HepG2 (cell line): Measurements from ENCODE around the gene TEX13D.

Experiments
- FOXJ3 ChIP-seq: sonication (generic); formaldehyde crosslinking; IDR thresholded peaks from 2 replicates; pipeline ENCODE4 v1.4.0; 2020; ENCODE audit warnings: missing genetic modification reagents, mild to moderate bottlenecking, borderline replicate concordance
- NR2C2 ChIP-seq: sonication (generic); formaldehyde crosslinking; IDR thresholded peaks from 2 replicates; pipeline ENCODE4 v1.4.0; 2020; ENCODE audit warnings: missing genetic modification reagents, mild to moderate bottlenecking, moderate library complexity, borderline replicate concordance
- RFX5 ChIP-seq: IDR thresholded peaks from 2 replicates; pipeline ENCODE4 v1.6.1; 2011; ENCODE audit warnings: low read depth, low read length, improper control_type of control experiment
- ZBTB39 ChIP-seq: sonication (generic); formaldehyde crosslinking; IDR thresholded peaks from 2 replicates; pipeline ENCODE4 v1.5.0; 2020; ENCODE audit warnings: missing genetic modification reagents
- ZBTB7A ChIP-seq: sonication (generic); formaldehyde crosslinking; IDR thresholded peaks from 2 replicates; pipeline ENCODE4 v1.8.0; 2022; ENCODE audit warnings: mild to moderate bottlenecking, missing genetic modification reagents
- ZNF274 ChIP-seq: sonication (generic); formaldehyde crosslinking; IDR thresholded peaks from 2 replicates; pipeline ENCODE4 v1.5.1; 2020; ENCODE audit warnings: mild to moderate bottlenecking, missing genetic modification reagents
- TF ChIP-seq, protein P1 (sequence below): sonication (generic); formaldehyde crosslinking; IDR thresholded peaks from 2 replicates; pipeline ENCODE4 v1.5.0; 2020; ENCODE audit warnings: mild to moderate bottlenecking, missing genetic modification reagents, moderate library complexity
- TF ChIP-seq, protein P2 (sequence below): sonication (generic); formaldehyde crosslinking; IDR thresholded peaks from 2 replicates; pipeline ENCODE4 v1.4.0; 2020; ENCODE audit warnings: mild to moderate bottlenecking, missing genetic modification reagents

GRCh38 chrX:124300405-124300804, 32.1 kb upstream of the TEX13D start:
- TF ChIP-seq, protein P1, sequence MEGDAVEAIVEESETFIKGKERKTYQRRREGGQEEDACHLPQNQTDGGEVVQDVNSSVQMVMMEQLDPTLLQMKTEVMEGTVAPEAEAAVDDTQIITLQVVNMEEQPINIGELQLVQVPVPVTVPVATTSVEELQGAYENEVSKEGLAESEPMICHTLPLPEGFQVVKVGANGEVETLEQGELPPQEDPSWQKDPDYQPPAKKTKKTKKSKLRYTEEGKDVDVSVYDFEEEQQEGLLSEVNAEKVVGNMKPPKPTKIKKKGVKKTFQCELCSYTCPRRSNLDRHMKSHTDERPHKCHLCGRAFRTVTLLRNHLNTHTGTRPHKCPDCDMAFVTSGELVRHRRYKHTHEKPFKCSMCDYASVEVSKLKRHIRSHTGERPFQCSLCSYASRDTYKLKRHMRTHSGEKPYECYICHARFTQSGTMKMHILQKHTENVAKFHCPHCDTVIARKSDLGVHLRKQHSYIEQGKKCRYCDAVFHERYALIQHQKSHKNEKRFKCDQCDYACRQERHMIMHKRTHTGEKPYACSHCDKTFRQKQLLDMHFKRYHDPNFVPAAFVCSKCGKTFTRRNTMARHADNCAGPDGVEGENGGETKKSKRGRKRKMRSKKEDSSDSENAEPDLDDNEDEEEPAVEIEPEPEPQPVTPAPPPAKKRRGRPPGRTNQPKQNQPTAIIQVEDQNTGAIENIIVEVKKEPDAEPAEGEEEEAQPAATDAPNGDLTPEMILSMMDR (CRISPR knock-in tag), result no peak
- TF ChIP-seq, protein P2, sequence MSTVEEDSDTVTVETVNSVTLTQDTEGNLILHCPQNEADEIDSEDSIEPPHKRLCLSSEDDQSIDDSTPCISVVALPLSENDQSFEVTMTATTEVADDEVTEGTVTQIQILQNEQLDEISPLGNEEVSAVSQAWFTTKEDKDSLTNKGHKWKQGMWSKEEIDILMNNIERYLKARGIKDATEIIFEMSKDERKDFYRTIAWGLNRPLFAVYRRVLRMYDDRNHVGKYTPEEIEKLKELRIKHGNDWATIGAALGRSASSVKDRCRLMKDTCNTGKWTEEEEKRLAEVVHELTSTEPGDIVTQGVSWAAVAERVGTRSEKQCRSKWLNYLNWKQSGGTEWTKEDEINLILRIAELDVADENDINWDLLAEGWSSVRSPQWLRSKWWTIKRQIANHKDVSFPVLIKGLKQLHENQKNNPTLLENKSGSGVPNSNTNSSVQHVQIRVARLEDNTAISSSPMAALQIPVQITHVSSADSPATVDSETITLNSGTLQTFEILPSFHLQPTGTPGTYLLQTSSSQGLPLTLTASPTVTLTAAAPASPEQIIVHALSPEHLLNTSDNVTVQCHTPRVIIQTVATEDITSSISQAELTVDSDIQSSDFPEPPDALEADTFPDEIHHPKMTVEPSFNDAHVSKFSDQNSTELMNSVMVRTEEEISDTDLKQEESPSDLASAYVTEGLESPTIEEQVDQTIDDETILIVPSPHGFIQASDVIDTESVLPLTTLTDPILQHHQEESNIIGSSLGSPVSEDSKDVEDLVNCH, result no peak
- no peak for TF ChIP-seq ZNF274
- TF ChIP-seq RFX5, result no peak
- no peak for TF ChIP-seq ZBTB39 (CRISPR knock-in tag)
- TF ChIP-seq ZBTB7A, result no peak
- no peak for TF ChIP-seq FOXJ3
- no peak for TF ChIP-seq NR2C2 (CRISPR knock-in tag)
